Effector CD4-positive, alpha-beta T cell (primary cell): ENCODE results near the gene THG1L.
A peak's percentile ranks its signal among the peaks of the same experiment; 100 is the strongest.

Experiments used
- DNase-seq: peaks from one replicate; pipeline ENCODE4 v3.0.0-alpha.2; 2020

The THG1L gene

GRCh38 chr5:157729858-157730257 lies 1.4 kb upstream of the THG1L start:
- no peak for DNase-seq

GRCh38 chr5:157730900-157731271 lies 334 bp upstream of the THG1L start:
- no peak for DNase-seq

- no peak for DNase-seq
These were observed 902 bp downstream of the THG1L start for GRCh38 chr5:157732130-157732514.

GRCh38 chr5:157732596-157733262 lies 1.5 kb downstream of the THG1L start:
- no peak for DNase-seq

GRCh38 chr5:157734436-157734835 lies 3.2 kb downstream of the THG1L start:
- no peak for DNase-seq

- DNase-seq = no peak
These were observed 4.8 kb downstream of the THG1L start for GRCh38 chr5:157735991-157736390.

- no peak for DNase-seq
These were observed 8.4 kb downstream of the THG1L start for GRCh38 chr5:157739388-157740228.

- no peak for DNase-seq
These were observed 9.0 kb downstream of the THG1L start for GRCh38 chr5:157740229-157740610.

GRCh38 chr5:157741131-157741530 lies 9.9 kb downstream of the THG1L start:
- DNase-seq = no peak

GRCh38 chr5:157743163-157744050 lies 12.2 kb downstream of the THG1L start, which contains the start of gene LSM11:
Gene LSM11 (plus strand): TSS chr5:157743712. CDS start chr5:157743751, 39 bp downstream.
- DNase-seq = peak; percentile 85

- no peak for DNase-seq
These were observed 13.1 kb downstream of the THG1L start for GRCh38 chr5:157744051-157745011.

GRCh38 chr5:157745041-157745456 lies 13.8 kb downstream of the THG1L start:
- no peak for DNase-seq

- no peak for DNase-seq
These were observed 16.0 kb downstream of the THG1L start for GRCh38 chr5:157747173-157747740.

- no peak for DNase-seq
These were observed 16.8 kb downstream of the THG1L start for GRCh38 chr5:157747766-157748700.

GRCh38 chr5:157748760-157749461 lies 17.7 kb downstream of the THG1L start:
- DNase-seq = no peak

- DNase-seq = no peak
These were observed 18.2 kb downstream of the THG1L start for GRCh38 chr5:157749462-157749799.

GRCh38 chr5:157750320-157750719 lies 19.1 kb downstream of the THG1L start:
- no peak for DNase-seq

- no peak for DNase-seq
These were observed 24.9 kb downstream of the THG1L start for GRCh38 chr5:157756122-157756521.

- no peak for DNase-seq
These were observed 27.5 kb downstream of the THG1L start for GRCh38 chr5:157758706-157759105.
